GM12878 (cell line): ENCODE results near the gene MTF2.

Source experiments
- CBX3 ChIP-seq: fragments of 200-600 bp; sonication (generic); IDR thresholded peaks from 2 replicates; pipeline ENCODE4 v1.6.1; 2016; ENCODE audit warnings: low read depth, borderline replicate concordance
- CEBPB ChIP-seq, 2 experiments: fragments of 150-350 bp in 1 of 2; IDR thresholded peaks; 2 replicates each; pipeline ENCODE4 v1.6.1; 2012 to 2014; ENCODE audit warnings: low read depth in 2 of 2, low read length in 2 of 2, borderline replicate concordance in 1 of 2, inconsistent platforms in 1 of 2
- CREM ChIP-seq: IDR thresholded peaks from 2 replicates; pipeline ENCODE4 v1.6.1; 2014; ENCODE audit warnings: antibody characterized with exemption, low read depth
- GATAD2B ChIP-seq: fragments of 450-650 bp; conservative IDR thresholded peaks from 2 replicates; pipeline ENCODE4 v1.6.1; 2017; ENCODE audit warnings: low read depth, mild to moderate bottlenecking, moderate library complexity
- NRF1 ChIP-seq: conservative IDR thresholded peaks from 2 replicates; pipeline ENCODE4 v1.6.1; 2011; ENCODE audit warnings: mild to moderate bottlenecking, low read depth, low read length, improper control_type of control experiment
- POLR2AphosphoS5 ChIP-seq: IDR thresholded peaks from 2 replicates; pipeline ENCODE4 v1.6.1; 2011; ENCODE audit warnings: mild to moderate bottlenecking, low read length, inconsistent platforms
- RAD21 ChIP-seq: IDR thresholded peaks from 2 replicates; pipeline ENCODE4 v1.6.1; 2011; ENCODE audit warnings: mild to moderate bottlenecking, low read depth, low read length, moderate library complexity; ENCODE audit not compliant: insufficient read depth
- REST ChIP-seq: IDR thresholded peaks from 2 replicates; pipeline ENCODE4 v1.6.1; 2012; ENCODE audit warnings: mild to moderate bottlenecking, low read depth, low read length
- SMC3 ChIP-seq: IDR thresholded peaks from 2 replicates; pipeline ENCODE4 v1.6.1; 2011; ENCODE audit warnings: low read length, improper control_type of control experiment, borderline replicate concordance
- SP1 ChIP-seq: IDR thresholded peaks from one replicate; pipeline ENCODE4 v1.6.1; 2011; ENCODE audit warnings: low read depth, low read length
- SREBF1 ChIP-seq: IDR thresholded peaks from 2 replicates; pipeline ENCODE4 v1.6.1; 2012; ENCODE audit warnings: mild to moderate bottlenecking, low read length
- ZNF217 ChIP-seq: fragments of 450-650 bp; IDR thresholded peaks from 2 replicates; pipeline ENCODE4 v1.6.1; 2017; ENCODE audit warnings: antibody characterized with exemption, mild to moderate bottlenecking
- TF ChIP-seq, protein P1 (sequence below): IDR thresholded peaks from 2 replicates; pipeline ENCODE4 v1.6.1; 2012; ENCODE audit warnings: low read depth, low read length, improper control_type of control experiment
- TF ChIP-seq, protein P2 (sequence below), 3 experiments: IDR thresholded peaks in 2 of 3; conservative IDR thresholded peaks in 1 of 3; 2 replicates each; pipeline ENCODE4 v1.5.1; 2011; ENCODE audit warnings: low read depth in 3 of 3, low read length in 3 of 3, mild to moderate bottlenecking in 3 of 3, control low read depth in 2 of 3, moderate library complexity in 2 of 3, inconsistent platforms in 1 of 3, mixed read lengths in 1 of 3; ENCODE audit not compliant: control insufficient read depth in 2 of 3, insufficient read depth in 1 of 3; ENCODE audit errors: extremely low read depth in 1 of 3

DNA sequence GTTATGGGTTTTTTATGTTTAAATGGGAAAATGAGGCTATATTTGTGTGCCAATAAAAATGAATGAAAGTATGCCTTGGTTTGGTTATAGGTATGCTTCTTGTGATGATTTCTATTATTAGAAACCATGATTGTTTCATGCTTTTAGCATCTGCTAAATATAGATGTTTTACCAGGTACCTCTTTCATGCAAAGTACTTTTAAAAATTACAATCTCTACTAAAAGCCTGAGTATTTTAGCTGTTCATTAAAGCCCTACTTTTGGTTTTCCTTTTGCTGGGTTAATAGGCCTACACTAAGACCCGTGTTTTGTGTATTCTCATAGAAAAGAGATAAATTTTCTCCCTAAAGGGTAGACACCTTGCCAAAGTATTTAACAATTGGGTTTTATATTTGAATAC, 32.0 kb downstream of the MTF2 start:
- TF ChIP-seq, protein P1, sequence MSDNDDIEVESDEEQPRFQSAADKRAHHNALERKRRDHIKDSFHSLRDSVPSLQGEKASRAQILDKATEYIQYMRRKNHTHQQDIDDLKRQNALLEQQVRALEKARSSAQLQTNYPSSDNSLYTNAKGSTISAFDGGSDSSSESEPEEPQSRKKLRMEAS, result no peak
- TF ChIP-seq, protein P2, sequence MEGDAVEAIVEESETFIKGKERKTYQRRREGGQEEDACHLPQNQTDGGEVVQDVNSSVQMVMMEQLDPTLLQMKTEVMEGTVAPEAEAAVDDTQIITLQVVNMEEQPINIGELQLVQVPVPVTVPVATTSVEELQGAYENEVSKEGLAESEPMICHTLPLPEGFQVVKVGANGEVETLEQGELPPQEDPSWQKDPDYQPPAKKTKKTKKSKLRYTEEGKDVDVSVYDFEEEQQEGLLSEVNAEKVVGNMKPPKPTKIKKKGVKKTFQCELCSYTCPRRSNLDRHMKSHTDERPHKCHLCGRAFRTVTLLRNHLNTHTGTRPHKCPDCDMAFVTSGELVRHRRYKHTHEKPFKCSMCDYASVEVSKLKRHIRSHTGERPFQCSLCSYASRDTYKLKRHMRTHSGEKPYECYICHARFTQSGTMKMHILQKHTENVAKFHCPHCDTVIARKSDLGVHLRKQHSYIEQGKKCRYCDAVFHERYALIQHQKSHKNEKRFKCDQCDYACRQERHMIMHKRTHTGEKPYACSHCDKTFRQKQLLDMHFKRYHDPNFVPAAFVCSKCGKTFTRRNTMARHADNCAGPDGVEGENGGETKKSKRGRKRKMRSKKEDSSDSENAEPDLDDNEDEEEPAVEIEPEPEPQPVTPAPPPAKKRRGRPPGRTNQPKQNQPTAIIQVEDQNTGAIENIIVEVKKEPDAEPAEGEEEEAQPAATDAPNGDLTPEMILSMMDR (IDR thresholded peaks at IDR 0.05 in 2 of 3, conservative IDR thresholded peaks at IDR 0.05 in 1 of 3; ENCODE audit: control insufficient read depth in 2 of 3, extremely low read depth in 1 of 3, insufficient read depth in 1 of 3, low read depth in 3 of 3, low read length in 3 of 3), result no peak
- TF ChIP-seq ZNF217 (no peak), NRF1 (no peak), CBX3 (no peak), CREM (no peak), REST (no peak), POLR2AphosphoS5 (no peak), CEBPB (IDR thresholded peaks at IDR 0.05; ENCODE audit: borderline replicate concordance in 1 of 2, low read depth in 2 of 2, low read length in 2 of 2) (no peak), GATAD2B (no peak), SREBF1 (no peak), RAD21 (no peak), SMC3 (no peak), SP1 (no peak)
